Measurements from ENCODE around the gene NBEA.

NBEA gene

DNA sequence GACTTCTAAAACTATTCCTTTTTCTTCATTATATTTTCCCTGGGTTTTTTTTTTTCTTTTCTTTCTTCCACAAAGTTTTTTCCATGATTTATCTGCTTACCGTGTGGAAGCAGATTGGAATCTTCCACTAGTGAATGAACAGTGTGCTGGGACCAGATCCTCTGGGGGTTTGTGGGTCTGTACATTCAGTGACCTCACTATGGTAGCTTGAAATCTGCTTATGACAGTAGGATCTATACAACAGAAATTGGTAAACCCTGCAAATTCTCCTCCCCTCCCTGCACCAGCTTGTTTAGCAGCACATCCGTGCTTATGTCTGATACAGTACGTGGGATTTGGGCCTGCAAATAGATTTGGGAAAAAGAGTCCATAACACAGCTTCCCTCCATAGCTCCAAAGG lies 560.4 kb downstream of the NBEA start:
- ChIA-PET POLR2A (no interaction called here), CTCF (no interaction called here)
- 100% methylated on average over 2 of the region's 3 CpGs for WGBS (ENCODE audit: insufficient coverage)
- H3K27me3 ChIP-seq (replicated peaks in 2 of 5; ENCODE audit: control insufficient read depth in 4 of 5, insufficient read depth in 5 of 5, low read length in 4 of 5): no peaks in the 10 kb centered on the region
- H3K4me3 ChIP-seq (ENCODE audit: control insufficient read depth in 1 of 7, extremely low read depth in 1 of 7, insufficient read depth in 4 of 7, low read depth in 2 of 7, low read length in 6 of 7): no peak overlapping the region
- no peaks in the 10 kb centered on the region for H3K9me3 ChIP-seq (ENCODE audit: control extremely low read depth in 1 of 5, control insufficient read depth in 4 of 5, insufficient read depth in 2 of 5, low read depth in 1 of 5, low read length in 4 of 5)
- H3K27ac ChIP-seq (ENCODE audit: insufficient read depth in 1 of 2, low read depth in 1 of 2, low read length in 2 of 2, poor library complexity in 1 of 2, severe bottlenecking in 2 of 2): no peak overlapping the region
- no peaks in the 10 kb centered on the region for H3K36me3 ChIP-seq (ENCODE audit: control insufficient read depth in 4 of 4, insufficient read depth in 4 of 4, low read length in 3 of 4)
- peaks cover 0 to under 1% (median 0%) of the 10 kb centered on the region in 4 experiments for H3K4me1 ChIP-seq (ENCODE audit: control extremely low read depth in 1 of 4, control insufficient read depth in 4 of 4, insufficient read depth in 4 of 4, low read length in 3 of 4)
- DNase-seq: no peak

DNA sequence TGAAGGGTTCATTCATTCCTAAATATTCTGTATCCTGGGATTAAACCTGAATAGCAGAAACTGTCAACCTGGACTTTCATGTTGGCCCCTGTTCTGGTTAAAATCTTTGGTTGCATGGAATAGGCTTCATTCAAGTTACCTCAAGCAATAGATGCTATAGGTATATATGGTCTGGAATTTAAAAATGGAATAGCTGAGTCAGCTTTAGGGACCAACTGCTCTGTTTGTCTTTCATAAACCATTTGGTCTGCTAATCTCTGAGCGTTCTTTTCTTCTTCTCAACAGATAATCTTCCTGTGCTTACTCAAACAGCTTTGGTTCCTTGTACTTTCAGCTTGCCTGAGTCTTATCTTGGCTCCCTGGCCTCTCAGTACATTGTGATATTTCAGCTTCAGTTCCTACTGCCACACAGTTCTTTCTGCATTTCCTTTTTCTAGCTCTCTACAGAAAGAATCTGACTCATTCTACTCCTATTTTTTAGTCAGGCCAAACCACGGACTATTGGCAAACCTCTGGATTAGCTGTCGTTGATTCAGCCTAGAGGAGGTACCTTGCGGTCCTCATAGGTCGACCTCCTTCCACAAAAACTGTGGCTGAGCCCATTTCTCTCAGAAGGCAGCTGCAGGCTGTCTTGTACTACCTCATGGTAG lies 570.3 kb downstream of the NBEA start:
- Histone ChIP-seq H3K27me3 (replicated peaks in 2 of 5; ENCODE audit: control insufficient read depth in 4 of 5, insufficient read depth in 5 of 5, low read length in 4 of 5) (no peaks in the 10 kb centered on the region), H3K36me3 (ENCODE audit: control insufficient read depth in 4 of 4, insufficient read depth in 4 of 4, low read length in 3 of 4) (no peaks in the 10 kb centered on the region), H3K27ac (ENCODE audit: insufficient read depth in 1 of 2, low read depth in 1 of 2, low read length in 2 of 2, poor library complexity in 1 of 2, severe bottlenecking in 2 of 2) (no peak overlapping the region), H3K4me1 (ENCODE audit: control extremely low read depth in 1 of 4, control insufficient read depth in 4 of 4, insufficient read depth in 4 of 4, low read length in 3 of 4) (peaks cover 0 to 10% (median 4%) of the 10 kb centered on the region in 4 experiments), H3K9me3 (ENCODE audit: control extremely low read depth in 1 of 5, control insufficient read depth in 4 of 5, insufficient read depth in 2 of 5, low read depth in 1 of 5, low read length in 4 of 5) (no peaks in the 10 kb centered on the region), H3K4me3 (ENCODE audit: control insufficient read depth in 1 of 7, extremely low read depth in 1 of 7, insufficient read depth in 4 of 7, low read depth in 2 of 7, low read length in 6 of 7) (peak overlapping the region in 1 of 7 experiments; percentile 3)
- POLR2A ChIA-PET: no interaction called here
- DNase-seq: peak; percentile 27 to 84 (median 78)
- WGBS (ENCODE audit: insufficient coverage): 0% methylated on average over 5 of the region's 5 CpGs
- CTCF ChIA-PET: interaction anchor here (0.6 to 0.8 kb wide), 2 partner anchors 39 to 49 kb away, joined by 3 read pairs; no protein-coding TSS in a partner anchor

DNA sequence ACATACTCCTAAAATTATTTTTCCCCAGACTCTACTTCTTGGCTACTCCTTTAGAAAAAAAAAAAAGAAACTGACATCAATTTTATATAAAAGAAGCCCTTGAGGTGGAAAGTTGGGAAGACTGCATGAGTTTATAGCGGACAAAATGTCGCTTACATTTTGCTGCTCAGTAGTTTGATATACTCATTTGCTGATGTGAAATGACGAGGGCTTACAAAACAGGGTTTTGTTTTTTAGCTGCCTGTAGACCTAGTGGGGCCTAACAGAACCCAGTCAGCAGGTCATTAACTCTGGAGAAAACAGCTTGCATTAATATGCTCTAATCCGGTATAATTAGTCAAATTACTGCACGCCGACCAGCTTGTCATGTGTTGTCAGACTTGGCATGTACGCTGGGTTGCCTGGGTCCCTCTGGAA lies 572.0 kb downstream of the NBEA start:
- no peak overlapping the region for H3K27ac ChIP-seq (ENCODE audit: insufficient read depth in 1 of 2, low read depth in 1 of 2, low read length in 2 of 2, poor library complexity in 1 of 2, severe bottlenecking in 2 of 2)
- no peaks in the 10 kb centered on the region for H3K36me3 ChIP-seq (ENCODE audit: control insufficient read depth in 4 of 4, insufficient read depth in 4 of 4, low read length in 3 of 4)
- 100% methylated on average over 7 of the region's 7 CpGs for WGBS (ENCODE audit: insufficient coverage)
- peaks cover 0 to 8% (median 4%) of the 10 kb centered on the region in 4 experiments for H3K4me1 ChIP-seq (ENCODE audit: control extremely low read depth in 1 of 4, control insufficient read depth in 4 of 4, insufficient read depth in 4 of 4, low read length in 3 of 4)
- no peaks in the 10 kb centered on the region for H3K9me3 ChIP-seq (ENCODE audit: control extremely low read depth in 1 of 5, control insufficient read depth in 4 of 5, insufficient read depth in 2 of 5, low read depth in 1 of 5, low read length in 4 of 5)
- CTCF ChIA-PET: interaction anchor here (1.0 kb wide), 1 partner anchor 24 kb away, joined by 3 read pairs; no protein-coding TSS in a partner anchor
- POLR2A ChIA-PET: no interaction called here
- H3K27me3 ChIP-seq (replicated peaks in 2 of 5; ENCODE audit: control insufficient read depth in 4 of 5, insufficient read depth in 5 of 5, low read length in 4 of 5): no peaks in the 10 kb centered on the region
- DNase-seq: no peak
- H3K4me3 ChIP-seq (ENCODE audit: control insufficient read depth in 1 of 7, extremely low read depth in 1 of 7, insufficient read depth in 4 of 7, low read depth in 2 of 7, low read length in 6 of 7): no peak overlapping the region

DNA sequence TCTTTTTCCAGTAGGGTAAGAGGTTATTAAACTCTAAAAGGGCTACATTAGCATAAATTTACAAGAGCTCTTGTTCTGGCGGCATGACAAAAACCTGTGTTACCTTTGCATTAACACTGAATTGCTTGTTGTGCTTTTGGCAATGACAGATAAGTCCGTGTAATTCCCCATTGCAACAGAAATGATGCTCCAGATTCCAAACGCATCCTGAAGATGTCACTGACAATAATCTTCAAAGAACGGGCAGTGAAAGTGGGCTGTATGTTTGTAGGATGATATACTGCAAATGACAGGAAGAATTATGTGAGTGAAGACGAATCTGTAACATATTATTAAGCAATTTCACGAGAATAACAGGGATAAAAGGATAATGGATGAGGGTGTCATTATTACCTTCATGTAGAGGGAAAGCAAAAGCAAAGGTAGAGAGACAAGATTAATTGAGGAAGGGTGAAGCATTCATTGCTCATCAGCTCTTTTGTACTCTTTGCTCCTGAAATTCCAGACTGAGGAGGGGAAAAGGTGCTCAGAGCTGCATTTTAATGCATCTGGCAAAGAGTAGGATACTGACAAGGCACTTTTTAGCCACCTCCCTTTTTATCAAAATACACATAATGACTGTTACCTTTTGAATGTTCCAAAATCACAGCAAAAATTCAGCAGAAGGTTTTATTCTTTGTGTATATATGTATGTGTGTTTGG lies 572.9 kb downstream of the NBEA start:
- CTCF ChIA-PET: no interaction called here
- no peak overlapping the region for H3K4me3 ChIP-seq (ENCODE audit: control insufficient read depth in 1 of 7, extremely low read depth in 1 of 7, insufficient read depth in 4 of 7, low read depth in 2 of 7, low read length in 6 of 7)
- WGBS (ENCODE audit: insufficient coverage): 100% methylated on average over 6 of the region's 6 CpGs
- no peak overlapping the region for H3K27ac ChIP-seq (ENCODE audit: insufficient read depth in 1 of 2, low read depth in 1 of 2, low read length in 2 of 2, poor library complexity in 1 of 2, severe bottlenecking in 2 of 2)
- DNase-seq: no peak
- H3K9me3 ChIP-seq (ENCODE audit: control extremely low read depth in 1 of 5, control insufficient read depth in 4 of 5, insufficient read depth in 2 of 5, low read depth in 1 of 5, low read length in 4 of 5): no peaks in the 10 kb centered on the region
- H3K27me3 ChIP-seq (replicated peaks in 2 of 5; ENCODE audit: control insufficient read depth in 4 of 5, insufficient read depth in 5 of 5, low read length in 4 of 5): no peaks in the 10 kb centered on the region
- POLR2A ChIA-PET: no interaction called here
- no peaks in the 10 kb centered on the region for H3K36me3 ChIP-seq (ENCODE audit: control insufficient read depth in 4 of 4, insufficient read depth in 4 of 4, low read length in 3 of 4)
- H3K4me1 ChIP-seq (ENCODE audit: control extremely low read depth in 1 of 4, control insufficient read depth in 4 of 4, insufficient read depth in 4 of 4, low read length in 3 of 4): peaks cover 0 to 8% (median 2%) of the 10 kb centered on the region in 4 experiments

DNA sequence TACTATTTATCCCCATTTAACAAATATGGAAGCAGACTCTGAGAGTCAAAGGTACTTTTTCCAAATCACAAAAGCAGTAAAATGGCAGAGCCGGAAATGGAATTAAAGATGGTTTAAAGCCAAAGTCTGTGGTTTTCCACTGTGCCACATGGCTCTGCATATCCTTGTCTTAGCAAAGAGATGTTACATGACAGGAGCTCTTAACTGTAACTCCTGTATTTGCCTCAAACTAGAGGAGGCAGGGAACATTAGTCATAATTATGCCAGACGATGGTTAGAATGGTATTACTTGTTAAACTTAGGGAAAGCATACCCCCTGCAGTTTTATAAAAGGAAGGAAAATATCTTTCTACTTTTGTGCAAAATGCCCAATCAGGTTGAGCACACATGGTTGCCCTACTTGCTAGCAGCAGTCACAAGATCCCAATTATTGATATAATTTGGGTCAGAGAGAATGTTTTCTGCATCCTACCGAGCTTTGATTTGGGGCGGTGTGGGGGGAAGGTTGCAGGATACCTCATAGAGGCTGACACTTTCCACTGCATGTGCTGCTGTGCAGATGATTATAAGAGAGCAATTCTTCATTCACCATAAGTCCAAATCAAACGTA lies 576.4 kb downstream of the NBEA start:
- no peak overlapping the region for H3K27ac ChIP-seq (ENCODE audit: insufficient read depth in 1 of 2, low read depth in 1 of 2, low read length in 2 of 2, poor library complexity in 1 of 2, severe bottlenecking in 2 of 2)
- no peaks in the 10 kb centered on the region for H3K27me3 ChIP-seq (replicated peaks in 2 of 5; ENCODE audit: control insufficient read depth in 4 of 5, insufficient read depth in 5 of 5, low read length in 4 of 5)
- WGBS (ENCODE audit: insufficient coverage): 97% methylated on average over 5 of the region's 5 CpGs
- ChIA-PET CTCF (interaction anchor here (1.2 kb wide), 1 partner anchor 26 kb away, joined by 3 read pairs; no protein-coding TSS in a partner anchor), POLR2A (no interaction called here)
- H3K9me3 ChIP-seq (ENCODE audit: control extremely low read depth in 1 of 5, control insufficient read depth in 4 of 5, insufficient read depth in 2 of 5, low read depth in 1 of 5, low read length in 4 of 5): peaks cover 0 to 3% (median 0%) of the 10 kb centered on the region in 5 experiments
- H3K4me1 ChIP-seq (ENCODE audit: control extremely low read depth in 1 of 4, control insufficient read depth in 4 of 4, insufficient read depth in 4 of 4, low read length in 3 of 4): no peaks in the 10 kb centered on the region
- no peaks in the 10 kb centered on the region for H3K36me3 ChIP-seq (ENCODE audit: control insufficient read depth in 4 of 4, insufficient read depth in 4 of 4, low read length in 3 of 4)
- no peak for DNase-seq
- no peak overlapping the region for H3K4me3 ChIP-seq (ENCODE audit: control insufficient read depth in 1 of 7, extremely low read depth in 1 of 7, insufficient read depth in 4 of 7, low read depth in 2 of 7, low read length in 6 of 7)

DNA sequence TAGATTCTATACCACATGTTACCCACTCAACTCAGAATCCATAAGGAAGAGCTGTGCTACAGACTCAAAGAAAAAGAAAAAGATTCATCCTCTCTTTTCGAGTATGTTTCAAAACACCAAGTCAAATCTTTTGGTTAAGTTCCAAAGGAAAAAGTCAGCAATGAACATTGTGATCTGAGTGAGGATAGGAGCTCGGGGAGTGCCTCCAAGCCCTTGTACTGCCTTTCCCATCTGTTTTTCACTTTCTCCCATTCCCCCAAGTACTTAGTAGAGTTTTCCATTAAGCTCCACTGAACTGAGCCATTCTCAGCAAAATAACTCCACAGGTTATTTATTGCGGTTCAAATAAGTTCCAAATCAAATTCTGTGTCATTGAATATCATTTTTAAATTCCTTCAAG lies 582.1 kb downstream of the NBEA start:
- Histone ChIP-seq H3K4me3 (ENCODE audit: control insufficient read depth in 1 of 7, extremely low read depth in 1 of 7, insufficient read depth in 4 of 7, low read depth in 2 of 7, low read length in 6 of 7) (no peak overlapping the region), H3K9me3 (ENCODE audit: control extremely low read depth in 1 of 5, control insufficient read depth in 4 of 5, insufficient read depth in 2 of 5, low read depth in 1 of 5, low read length in 4 of 5) (peaks cover 0 to 3% (median 0%) of the 10 kb centered on the region in 5 experiments), H3K36me3 (ENCODE audit: control insufficient read depth in 4 of 4, insufficient read depth in 4 of 4, low read length in 3 of 4) (no peaks in the 10 kb centered on the region), H3K4me1 (ENCODE audit: control extremely low read depth in 1 of 4, control insufficient read depth in 4 of 4, insufficient read depth in 4 of 4, low read length in 3 of 4) (no peaks in the 10 kb centered on the region), H3K27ac (ENCODE audit: insufficient read depth in 1 of 2, low read depth in 1 of 2, low read length in 2 of 2, poor library complexity in 1 of 2, severe bottlenecking in 2 of 2) (no peak overlapping the region), H3K27me3 (replicated peaks in 2 of 5; ENCODE audit: control insufficient read depth in 4 of 5, insufficient read depth in 5 of 5, low read length in 4 of 5) (no peaks in the 10 kb centered on the region)
- ChIA-PET CTCF (no interaction called here), POLR2A (no interaction called here)
- WGBS (ENCODE audit: insufficient coverage): 100% methylated on average over 1 of the region's 3 CpGs
- DNase-seq: no peak

DNA sequence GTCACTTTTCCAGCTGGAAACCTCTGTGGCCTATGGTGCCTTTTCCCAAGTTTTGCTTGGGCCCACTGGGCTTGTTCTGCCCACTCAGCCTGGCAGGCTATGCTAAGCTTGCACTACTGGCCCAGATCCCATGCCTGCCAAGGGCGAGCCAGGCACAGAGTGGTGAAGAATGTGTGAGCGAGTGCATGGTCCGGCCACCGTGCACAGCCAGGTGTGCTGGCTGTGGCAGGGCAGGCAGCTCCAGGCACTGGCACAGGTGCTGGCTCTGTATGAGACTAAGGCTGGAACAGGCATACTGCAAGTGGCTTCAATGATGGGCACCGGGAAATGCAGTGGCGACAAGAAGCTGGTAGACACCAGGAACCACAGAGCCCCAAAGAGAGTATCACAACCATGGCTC lies 584.5 kb downstream of the NBEA start:
- WGBS (ENCODE audit: insufficient coverage): 88% methylated on average over 6 of the region's 6 CpGs
- no peak for DNase-seq
- no peaks in the 10 kb centered on the region for H3K36me3 ChIP-seq (ENCODE audit: control insufficient read depth in 4 of 4, insufficient read depth in 4 of 4, low read length in 3 of 4)
- H3K27ac ChIP-seq (ENCODE audit: insufficient read depth in 1 of 2, low read depth in 1 of 2, low read length in 2 of 2, poor library complexity in 1 of 2, severe bottlenecking in 2 of 2): no peak overlapping the region
- peaks cover 0 to 14% (median under 1%) of the 10 kb centered on the region in 4 experiments for H3K4me1 ChIP-seq (ENCODE audit: control extremely low read depth in 1 of 4, control insufficient read depth in 4 of 4, insufficient read depth in 4 of 4, low read length in 3 of 4)
- H3K27me3 ChIP-seq (replicated peaks in 2 of 5; ENCODE audit: control insufficient read depth in 4 of 5, insufficient read depth in 5 of 5, low read length in 4 of 5): no peaks in the 10 kb centered on the region
- H3K4me3 ChIP-seq (ENCODE audit: control insufficient read depth in 1 of 7, extremely low read depth in 1 of 7, insufficient read depth in 4 of 7, low read depth in 2 of 7, low read length in 6 of 7): no peak overlapping the region
- CTCF ChIA-PET: no interaction called here
- POLR2A ChIA-PET: no interaction called here
- H3K9me3 ChIP-seq (ENCODE audit: control extremely low read depth in 1 of 5, control insufficient read depth in 4 of 5, insufficient read depth in 2 of 5, low read depth in 1 of 5, low read length in 4 of 5): no peaks in the 10 kb centered on the region

Measured in common myeloid progenitor, CD34-positive (primary cell).